GM19023 (cell line): ENCODE measurements around the gene KLB.
"Not testable (repeated sequence)": the region's sequence is repeated elsewhere in the genome, so short reads cannot be mapped to it uniquely, and the experiment has no call there.

Source experiments
- ATAC-seq: cut with Tn5 transposase; IDR thresholded peaks from one replicate; pipeline ENCODE4 v1.9.1; 2021; ENCODE audit warnings: mild to moderate bottlenecking, moderate library complexity; ENCODE audit not compliant: unreplicated experiment

Gene KLB

GRCh38 chr4:39406763-39407583 lies at the start of gene KLB:
KLB (plus strand) TSS chr4:39406930; CDS start chr4:39406950, 20 bp downstream.
- ATAC-seq = no peak

GRCh38 chr4:39357002-39357401 lies 49.7 kb upstream of the KLB start:
- no peak for ATAC-seq

DNA sequence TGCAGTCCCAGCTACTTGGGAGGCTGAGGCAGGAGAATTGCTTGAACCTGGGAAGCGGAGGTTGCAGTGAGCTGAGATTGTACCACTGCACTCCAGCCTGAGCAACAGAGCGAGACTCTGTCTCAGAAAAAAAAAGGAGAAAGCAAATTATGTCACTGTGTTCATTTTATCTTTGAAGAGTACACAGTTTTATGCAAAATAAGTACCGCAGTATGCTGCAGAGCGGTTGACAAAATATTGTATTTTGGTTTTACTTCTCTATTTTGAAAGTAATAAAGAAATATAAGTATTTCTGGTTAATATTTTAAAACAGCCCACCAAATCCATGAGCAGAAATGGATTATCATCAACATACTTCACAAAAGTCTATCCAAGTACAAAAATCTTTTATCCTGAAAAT lies 46.1 kb upstream of the KLB start:
- ATAC-seq = not testable (repeated sequence)

DNA sequence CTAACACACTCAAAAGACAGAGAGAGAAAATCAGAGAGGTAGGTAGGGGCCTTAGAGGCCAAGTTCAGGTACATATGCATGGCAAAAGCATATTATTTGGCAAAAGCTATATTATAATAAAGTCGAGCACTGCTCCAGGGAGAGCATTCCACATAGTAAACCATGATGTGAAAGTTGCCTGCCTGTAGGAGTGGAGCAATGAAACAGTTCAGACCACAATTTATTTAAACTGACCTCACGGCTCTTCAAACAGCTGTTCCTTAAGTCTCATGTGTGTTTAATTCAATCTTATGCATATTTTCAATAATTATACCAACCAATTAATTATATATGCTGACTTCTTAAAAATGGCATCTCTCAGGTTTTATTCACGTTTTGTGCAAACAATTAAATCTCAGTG lies 43.9 kb upstream of the KLB start:
- no peak for ATAC-seq

DNA sequence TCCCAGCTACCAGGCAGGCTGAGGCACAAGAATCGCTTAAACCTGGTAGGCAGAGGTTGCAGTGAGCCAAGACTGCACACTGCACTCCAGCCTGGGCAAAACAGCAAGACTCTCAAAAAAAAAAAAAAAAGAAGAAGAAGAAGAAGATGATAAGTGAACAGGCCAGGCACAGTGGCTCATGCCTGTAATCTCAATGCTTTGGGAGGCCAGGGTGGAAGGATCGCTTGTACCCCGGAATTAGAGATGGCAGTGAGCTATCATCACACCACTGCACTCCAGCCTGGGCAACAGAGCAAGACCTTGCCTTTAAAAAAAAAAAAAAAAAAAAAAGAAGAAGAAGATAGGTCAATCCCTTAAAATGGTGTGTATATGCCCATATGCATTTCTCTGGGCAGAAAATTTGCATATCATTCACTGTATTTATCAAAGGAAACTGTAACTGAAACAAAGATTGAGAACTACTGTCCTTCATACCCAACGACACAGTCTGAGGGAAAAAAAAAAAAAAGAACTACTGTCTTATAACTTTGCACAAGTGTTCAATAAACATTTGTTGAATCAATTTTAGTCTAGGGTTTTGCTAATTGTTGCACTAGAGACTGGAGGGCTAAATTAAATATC lies 42.8 kb upstream of the KLB start:
- ATAC-seq = no peak

GRCh38 chr4:39365360-39365759 lies 41.4 kb upstream of the KLB start:
- ATAC-seq = no peak

DNA sequence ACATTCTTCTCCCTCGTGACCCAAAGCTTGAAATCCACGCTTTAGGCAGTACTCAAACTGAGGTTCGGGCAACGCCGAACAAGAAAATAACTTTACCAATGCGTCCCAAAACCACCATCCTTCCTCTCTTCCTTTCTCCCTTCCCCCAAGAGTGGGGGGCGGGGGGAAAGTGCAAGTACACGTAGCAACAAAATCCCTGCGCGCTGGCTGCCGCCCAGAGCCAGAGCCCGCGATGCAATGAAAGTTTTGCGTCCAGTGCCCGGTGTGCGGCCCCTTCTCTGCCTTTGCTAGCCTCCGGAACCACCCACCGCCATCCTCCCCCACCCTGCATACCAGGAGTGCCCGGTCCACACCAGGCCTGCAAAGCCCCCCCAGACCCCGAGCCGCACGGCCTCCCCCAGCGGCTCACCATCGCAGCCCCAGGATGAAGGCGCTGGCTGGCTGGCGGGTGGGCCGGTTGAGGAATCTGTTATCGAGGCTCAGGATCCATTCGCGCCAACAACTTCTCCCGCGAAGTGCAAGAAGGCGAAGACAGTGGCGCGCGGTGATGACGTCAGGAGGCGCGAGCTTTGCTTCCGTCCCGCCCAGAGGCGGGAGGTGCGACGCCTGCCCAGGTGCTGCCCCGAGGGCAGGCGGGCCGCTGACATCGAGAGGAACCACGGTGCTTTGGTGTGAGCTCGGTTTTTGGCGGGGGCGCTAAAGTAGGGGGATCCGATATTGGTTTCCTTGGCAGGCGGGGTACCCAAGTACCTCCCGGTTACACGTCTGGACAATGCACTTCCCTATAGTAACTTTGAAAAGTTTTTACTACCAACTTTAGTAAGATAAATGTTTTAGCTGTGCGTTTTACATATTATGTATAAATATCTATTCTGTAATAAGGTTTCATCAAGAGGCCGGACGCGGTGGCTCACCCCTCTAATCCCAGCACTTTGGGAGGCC lies 40.6 kb upstream of the KLB start, which contains the start of gene RFC1:
Gene RFC1 (minus strand): TSS at position 533 of the 942 bp plus-strand sequence. CDS start 121 bp downstream, at position 412.
- peak; percentile 91 for ATAC-seq

DNA sequence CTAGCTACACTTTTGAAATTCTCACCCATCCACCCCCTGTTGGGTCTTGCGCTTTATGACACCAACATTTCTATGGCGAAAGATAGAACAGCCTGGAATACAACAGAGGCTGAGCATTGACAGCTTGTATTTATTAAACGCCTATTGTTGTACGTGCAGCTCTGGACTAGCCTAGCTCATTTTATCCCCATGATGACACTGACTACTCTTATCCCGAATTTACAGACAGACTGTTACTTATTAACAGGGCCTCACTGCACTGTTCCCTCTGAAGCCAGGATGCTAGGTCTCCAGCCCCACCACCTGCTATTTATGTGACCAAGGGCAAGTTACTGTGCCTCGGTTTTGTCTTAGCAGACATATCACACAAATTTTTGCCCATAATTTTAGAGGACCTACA lies 39.6 kb upstream of the KLB start:
- ATAC-seq = no peak

DNA sequence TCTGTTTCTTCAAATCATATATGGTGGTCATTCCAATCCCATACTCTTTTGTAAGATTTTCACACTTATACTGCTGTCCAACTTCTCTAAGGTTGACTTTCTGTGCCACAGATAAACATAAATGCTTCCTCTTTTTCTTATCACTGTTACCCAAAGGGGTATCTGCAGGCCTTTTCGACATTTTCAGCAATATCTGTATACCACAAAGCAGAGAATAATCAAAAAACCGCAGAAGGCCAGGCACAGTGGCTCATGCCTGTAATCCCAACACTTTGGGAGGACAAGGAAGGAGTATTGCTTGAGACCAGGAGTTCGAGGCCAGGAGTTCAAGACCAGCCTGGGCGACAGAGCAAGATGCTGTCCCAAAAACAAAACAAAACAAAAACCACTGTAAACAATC lies 37.4 kb upstream of the KLB start:
- no peak for ATAC-seq

- ATAC-seq = not testable (repeated sequence)
These were observed 35.5 kb upstream of the KLB start for GRCh38 chr4:39371209-39371608.

DNA sequence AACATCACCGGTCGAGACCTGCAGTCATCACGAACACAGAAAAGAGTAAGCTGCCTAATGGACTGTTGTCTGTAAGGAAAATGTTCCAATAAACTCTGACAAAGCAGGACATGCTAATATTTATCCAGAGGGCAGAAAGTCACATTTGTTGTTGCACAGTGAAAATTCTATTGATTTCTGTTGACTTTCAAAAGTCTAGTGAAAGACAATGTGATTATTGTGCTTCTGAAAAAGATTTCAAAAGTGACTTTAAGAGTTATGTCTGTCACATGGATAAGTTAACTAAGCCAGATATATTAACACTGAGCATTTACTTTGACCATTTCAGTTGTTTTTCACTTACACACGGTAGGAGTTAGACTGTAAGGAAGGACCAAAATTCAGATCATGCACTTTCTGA lies 31.3 kb upstream of the KLB start:
- ATAC-seq = no peak

- no peak for ATAC-seq
These were observed 23.0 kb upstream of the KLB start for GRCh38 chr4:39383690-39384089.

GRCh38 chr4:39384563-39384962 lies 22.2 kb upstream of the KLB start:
- no peak for ATAC-seq

GRCh38 chr4:39390603-39391002 lies 16.1 kb upstream of the KLB start:
- no peak for ATAC-seq

DNA sequence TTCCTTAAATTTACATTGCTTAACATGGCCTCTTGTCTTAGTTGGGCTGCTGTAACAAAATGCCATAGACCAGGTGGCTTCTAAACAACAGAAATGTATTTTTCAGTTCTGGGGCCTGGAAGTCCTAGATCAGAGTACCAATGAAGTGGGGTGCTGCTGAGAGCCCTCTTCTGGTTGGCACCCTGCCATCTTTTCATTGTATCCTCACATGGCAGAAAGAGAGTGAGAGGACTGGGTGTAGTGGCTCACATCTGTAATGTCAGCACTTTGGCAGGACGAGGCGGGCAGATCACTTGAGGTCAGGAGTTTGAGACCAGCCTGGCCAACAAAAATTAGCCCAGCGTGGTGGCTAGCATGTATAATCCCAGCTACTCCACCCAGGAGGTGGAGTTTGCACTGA lies 12.0 kb upstream of the KLB start:
- ATAC-seq = no peak

DNA sequence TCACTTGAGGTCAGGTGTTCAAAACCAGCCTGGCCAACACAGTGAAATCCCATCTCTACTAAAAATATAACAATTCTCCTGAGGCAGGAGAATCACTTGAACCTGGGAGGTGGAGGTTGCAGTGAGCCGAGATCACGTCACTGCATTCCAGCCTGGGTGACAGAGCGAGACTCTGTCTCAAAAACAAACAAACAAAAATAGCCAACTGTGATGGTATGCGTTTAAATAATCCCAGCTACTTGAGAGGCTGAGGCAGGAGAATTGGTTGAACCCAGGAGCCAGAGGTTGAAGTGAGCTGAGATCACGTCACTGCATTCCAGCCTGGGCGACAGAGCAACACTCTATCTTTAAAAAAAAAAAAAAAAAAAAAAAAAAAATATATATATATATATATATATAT lies 5.1 kb upstream of the KLB start:
- not testable (repeated sequence) for ATAC-seq

DNA sequence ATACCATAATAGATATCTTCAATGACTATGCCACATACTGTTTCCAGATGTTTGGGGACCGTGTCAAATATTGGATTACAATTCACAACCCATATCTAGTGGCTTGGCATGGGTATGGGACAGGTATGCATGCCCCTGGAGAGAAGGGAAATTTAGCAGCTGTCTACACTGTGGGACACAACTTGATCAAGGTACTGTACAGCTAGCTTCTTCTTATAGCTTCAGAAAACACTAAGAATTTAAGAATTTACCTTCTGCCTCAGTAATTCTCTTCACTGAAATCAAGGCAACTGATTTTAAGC lies 805 bp downstream of the KLB start:
- no peak for ATAC-seq

- ATAC-seq = no peak
These were observed 3.7 kb downstream of the KLB start for GRCh38 chr4:39410415-39410814.

GRCh38 chr4:39411561-39411960 lies 4.8 kb downstream of the KLB start:
- not testable (repeated sequence) for ATAC-seq

DNA sequence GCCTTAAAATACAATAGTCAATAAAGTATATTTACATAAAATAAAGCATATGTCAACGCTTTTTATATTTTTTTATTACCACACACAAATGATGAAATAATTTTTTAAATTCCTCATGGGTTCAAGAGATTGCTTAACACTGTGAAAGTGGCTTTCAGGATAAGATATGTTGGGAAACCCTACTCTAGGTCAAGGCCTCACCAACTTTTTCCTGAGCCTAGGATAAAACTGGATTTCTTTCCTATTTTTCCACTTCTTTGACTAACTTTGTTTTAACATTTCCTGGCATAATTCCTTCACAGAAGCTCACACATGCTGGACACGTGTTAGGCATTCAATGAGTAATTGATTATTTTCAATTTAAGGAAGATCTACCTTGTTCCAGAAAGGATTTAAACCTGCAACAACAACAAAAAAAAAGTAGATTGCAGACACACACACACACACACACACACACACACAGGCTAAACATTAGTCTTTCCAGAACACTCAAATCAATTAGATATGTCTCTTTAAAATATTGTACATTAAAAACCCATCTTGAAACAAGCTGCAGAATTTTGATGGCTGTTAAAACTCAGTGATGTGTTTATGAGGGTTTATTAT lies 9.1 kb downstream of the KLB start:
- ATAC-seq = no peak

GRCh38 chr4:39422247-39422646 lies 15.5 kb downstream of the KLB start:
- ATAC-seq = no peak
